Transverse colon (tissue), 3 donors: Measurements from ENCODE around the gene NANP.

Experiments
- CTCF ChIP-seq, 5 experiments: fragments of 200-600 bp in 3 of 5; fragments of 450-650 bp in 2 of 5; sonication (generic) in 3 of 5; IDR thresholded peaks; 1 replicate in 2 of 5; 2 replicates in 3 of 5; pipeline ENCODE4 v1.5.1; 2016 to 2017; ENCODE audit warnings: antibody characterized with exemption in 5 of 5, inconsistent platforms in 3 of 5, mild to moderate bottlenecking in 2 of 5, moderate library complexity in 1 of 5
- EP300 ChIP-seq: sonication (generic); formaldehyde crosslinking; IDR thresholded peaks from one replicate; pipeline ENCODE4 v1.6.1; 2017; ENCODE audit warnings: antibody characterized with exemption, low read depth

- no peak for TF ChIP-seq CTCF (IDR thresholded peaks at IDR 0.05)
- TF ChIP-seq EP300, result no peak
Observed at GRCh38 chr20:25604611-25605010, 19.2 kb downstream of the NANP start.
